Stimulated activated CD8-positive, alpha-beta memory T cell treated with anti-CD3 and anti-CD28 coated beads, Interleukin-2, amount 100 ng/mL, for 1 hour (primary cell): ENCODE results near the gene NEURL1.

Experiments used
- DNase-seq, 2 donors: peaks; one replicate each; pipeline ENCODE4 v3.0.0-alpha.2; 2020; ENCODE audit warnings: low read depth in 2 of 2

The NEURL1 gene, protein sequence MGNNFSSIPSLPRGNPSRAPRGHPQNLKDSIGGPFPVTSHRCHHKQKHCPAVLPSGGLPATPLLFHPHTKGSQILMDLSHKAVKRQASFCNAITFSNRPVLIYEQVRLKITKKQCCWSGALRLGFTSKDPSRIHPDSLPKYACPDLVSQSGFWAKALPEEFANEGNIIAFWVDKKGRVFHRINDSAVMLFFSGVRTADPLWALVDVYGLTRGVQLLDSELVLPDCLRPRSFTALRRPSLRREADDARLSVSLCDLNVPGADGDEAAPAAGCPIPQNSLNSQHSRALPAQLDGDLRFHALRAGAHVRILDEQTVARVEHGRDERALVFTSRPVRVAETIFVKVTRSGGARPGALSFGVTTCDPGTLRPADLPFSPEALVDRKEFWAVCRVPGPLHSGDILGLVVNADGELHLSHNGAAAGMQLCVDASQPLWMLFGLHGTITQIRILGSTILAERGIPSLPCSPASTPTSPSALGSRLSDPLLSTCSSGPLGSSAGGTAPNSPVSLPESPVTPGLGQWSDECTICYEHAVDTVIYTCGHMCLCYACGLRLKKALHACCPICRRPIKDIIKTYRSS

DNA sequence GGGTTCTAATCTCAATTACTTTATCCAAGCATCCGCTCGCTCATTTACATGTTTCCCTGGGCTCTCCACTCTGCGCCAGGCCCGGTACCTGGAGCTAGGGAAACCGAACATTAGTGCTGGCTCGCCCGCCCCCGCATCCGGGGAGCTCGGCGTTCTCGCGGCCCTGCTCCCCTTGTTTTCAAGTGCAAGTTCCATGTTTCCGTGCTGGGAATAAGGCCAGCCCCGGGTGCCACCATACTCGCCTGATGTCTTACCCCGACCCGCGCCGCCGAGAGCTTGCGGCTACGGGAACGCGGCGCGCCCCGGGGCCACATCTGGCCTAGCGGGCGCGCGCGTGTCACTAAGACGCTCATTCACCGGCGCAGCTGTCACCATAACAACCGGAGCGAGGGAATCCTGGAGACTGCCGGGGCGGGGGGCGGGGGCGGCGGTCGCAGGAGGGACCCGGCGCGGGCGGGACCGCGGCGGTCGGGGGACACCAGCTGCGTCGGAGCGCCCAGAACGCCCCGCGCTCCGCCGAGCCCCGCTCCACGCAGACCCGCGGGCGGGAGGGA lies at the start of gene NEURL1:
Gene NEURL1 (plus strand): TSS at position 344 of the 554 bp plus-strand sequence. CDS start 683 bp downstream, outside the sequence.
- no peak for DNase-seq

DNA sequence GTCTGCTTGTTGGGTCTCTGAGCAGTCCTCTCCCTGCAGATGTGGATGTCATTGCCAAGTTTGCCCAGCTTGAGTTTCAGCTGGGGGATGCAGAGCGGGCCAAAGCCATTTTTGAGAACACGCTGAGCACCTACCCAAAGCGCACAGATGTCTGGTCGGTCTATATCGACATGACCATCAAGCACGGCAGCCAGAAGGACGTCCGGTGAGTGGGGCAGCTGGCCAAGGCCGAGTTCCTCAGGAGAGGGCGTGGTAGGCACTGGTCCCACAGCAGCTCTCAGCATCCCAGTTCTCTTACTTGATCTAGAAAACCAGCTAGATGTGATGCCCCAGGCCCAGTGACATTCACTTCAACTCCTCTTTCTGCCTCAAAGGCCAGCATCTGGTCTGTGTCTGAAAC lies 49.0 kb upstream of the NEURL1 start:
- DNase-seq, result no peak

DNA sequence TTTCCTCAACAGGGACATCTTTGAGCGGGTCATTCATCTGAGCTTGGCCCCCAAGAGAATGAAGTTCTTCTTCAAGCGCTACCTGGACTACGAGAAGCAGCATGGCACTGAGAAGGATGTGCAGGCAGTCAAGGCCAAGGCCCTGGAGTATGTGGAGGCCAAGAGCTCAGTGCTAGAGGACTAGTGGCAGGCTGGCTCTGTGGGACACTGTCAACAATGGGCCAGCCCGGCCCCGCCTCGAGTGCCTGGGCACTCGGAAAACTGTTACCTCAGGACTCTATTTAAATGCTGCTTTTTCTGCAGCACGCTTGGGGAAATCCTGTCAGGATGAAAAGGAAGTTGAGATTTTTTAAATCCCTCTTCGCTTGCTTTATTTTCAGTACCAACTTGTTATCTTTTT lies 48.1 kb upstream of the NEURL1 start:
- no peak for DNase-seq

DNA sequence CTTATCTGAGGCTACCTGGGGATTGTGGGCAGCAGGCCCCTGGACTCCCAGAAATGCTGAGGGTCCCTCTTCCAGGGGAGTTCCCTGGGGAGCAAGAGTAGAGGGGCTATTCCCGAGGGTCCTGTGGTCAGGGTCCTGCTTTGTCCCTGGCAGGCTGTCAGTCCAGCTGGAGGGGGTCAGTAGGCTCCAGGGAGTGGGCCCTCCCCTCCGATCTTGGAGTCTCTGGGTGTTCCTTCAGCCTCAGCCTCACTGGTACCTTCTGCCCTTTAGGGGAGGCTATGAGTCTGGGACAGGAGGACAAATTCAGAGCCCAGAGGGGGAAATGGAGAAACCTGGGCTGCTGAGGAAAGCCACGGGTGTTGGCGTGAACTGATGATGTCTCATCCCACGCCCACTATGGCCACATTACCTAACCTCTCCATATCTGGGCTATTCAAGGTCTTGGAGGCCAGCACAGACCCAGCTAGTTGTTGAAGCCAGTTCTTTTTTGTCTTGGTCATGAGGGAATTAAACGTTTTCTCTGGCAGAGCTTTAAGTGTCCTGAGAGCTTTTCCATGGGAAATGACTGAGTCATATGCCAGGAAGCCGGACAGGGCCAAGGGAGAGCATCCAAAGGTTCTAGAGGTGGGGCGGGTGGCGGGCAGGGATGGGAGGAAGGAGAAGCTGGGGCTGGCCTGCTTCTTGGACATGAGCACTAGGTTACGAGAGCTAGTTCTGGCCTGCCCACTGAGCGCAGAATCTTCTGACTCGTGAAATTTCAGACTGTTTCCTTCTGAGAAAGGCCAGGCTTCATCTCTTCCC lies 47.5 kb upstream of the NEURL1 start:
- DNase-seq, result no peak

DNA sequence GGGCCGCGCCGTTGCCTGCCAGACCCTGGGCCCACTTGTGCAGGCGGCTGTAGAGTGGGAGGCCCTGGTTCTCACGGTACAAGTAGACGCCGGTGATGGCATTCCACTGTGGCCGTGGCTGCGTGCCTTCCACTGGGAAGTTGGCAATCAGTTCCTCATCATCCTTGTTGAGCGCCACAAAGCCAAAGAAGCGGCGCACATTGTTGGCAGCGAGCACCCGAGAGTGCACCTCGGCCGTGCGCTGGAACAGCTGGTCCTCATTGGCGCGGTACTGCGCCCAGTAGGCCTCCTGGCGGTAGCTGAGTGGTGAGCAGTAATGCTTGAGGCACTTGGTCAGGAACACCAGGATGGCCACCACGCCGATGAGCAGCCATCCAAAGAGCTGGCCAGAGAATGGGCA lies 46.3 kb upstream of the NEURL1 start:
- DNase-seq, result no peak

DNA sequence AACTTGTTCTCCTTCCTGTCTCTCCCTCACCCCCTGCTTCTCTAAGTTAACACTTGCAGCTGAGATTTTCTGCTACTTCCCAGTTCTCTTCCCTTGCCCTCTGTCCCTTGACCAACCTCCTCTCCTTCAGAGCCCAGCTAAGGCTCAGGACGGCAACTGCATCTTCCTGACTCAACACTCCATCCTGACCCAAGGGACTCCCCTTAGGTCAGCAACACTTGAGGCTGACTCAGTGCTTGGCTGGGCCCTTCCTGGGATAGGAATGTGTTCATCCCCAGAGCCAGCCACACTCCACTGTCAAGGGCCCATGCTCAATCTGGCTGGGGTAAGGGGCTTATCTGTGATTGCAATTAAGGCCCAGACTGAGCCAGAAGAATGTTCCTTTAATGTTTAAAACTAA lies 44.8 kb upstream of the NEURL1 start:
- no peak for DNase-seq

DNA sequence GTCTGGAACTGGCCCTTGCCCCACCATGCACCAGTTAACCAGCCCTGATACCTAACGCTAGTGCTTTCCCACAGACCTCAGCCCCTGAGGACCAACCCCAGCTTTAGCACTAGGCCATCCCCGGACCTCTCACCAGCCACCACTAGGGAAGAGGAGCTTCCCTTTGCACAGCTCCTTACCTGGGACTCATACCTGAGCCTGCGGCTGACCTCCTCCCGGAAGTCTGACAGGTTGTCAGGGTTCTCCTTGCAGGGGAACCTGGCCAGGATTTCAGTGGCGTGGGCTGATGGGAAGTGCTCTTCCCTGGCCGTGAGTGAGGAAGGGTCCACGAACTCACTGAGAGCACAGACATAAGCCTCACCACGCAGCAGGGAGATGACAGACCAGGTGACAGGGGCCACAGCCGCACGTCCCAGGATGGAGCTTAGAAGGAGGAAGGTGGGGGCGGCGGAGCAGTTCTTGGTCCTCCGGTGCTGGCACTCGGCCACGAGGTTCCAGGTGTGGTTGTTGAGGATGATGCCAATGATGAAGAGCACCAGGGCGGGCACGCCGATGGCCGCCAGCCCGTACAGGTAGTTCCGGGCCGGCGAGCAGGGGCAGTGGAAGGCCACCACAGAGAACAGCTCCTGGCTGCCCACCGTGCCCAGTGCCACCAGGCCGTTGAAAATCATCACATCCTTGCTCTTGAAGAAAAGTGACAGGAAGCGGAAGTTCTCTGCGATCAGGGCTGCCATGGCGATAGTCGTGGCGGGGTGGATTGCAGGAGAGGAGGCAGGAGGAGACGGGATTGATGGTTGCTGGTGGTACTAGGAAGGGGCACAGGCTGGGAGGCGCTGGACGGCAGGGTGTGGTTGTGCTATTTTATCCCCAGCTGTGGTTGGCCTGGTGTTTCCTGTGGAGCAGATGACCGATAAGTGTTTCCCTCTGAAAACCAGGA lies 44.0 kb upstream of the NEURL1 start:
- DNase-seq, result no peak

DNA sequence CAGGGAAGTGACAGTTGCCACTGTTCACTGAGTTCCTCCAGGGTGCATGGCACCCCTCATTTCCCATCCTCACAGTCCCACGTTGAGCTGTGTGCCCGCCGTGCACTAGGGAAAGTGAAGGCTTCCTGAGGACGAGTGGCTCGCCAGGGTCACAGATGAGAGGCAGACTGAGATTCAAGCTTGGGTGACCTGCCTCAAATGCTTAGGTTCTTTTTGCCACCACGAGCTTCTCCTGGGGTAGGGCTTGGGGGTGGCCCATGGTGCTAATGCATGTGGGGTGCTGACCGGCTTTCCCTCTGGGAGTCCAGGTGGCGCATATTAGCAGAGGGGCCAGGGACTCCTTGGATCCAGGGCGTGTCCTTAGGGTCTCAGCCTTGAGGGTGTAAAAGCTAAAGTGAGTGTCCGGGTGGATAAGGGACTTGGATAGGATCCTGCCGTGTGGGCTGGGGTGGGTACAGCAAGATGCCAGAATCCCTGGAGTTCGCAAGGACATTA lies 43.3 kb upstream of the NEURL1 start:
- DNase-seq, result no peak

DNA sequence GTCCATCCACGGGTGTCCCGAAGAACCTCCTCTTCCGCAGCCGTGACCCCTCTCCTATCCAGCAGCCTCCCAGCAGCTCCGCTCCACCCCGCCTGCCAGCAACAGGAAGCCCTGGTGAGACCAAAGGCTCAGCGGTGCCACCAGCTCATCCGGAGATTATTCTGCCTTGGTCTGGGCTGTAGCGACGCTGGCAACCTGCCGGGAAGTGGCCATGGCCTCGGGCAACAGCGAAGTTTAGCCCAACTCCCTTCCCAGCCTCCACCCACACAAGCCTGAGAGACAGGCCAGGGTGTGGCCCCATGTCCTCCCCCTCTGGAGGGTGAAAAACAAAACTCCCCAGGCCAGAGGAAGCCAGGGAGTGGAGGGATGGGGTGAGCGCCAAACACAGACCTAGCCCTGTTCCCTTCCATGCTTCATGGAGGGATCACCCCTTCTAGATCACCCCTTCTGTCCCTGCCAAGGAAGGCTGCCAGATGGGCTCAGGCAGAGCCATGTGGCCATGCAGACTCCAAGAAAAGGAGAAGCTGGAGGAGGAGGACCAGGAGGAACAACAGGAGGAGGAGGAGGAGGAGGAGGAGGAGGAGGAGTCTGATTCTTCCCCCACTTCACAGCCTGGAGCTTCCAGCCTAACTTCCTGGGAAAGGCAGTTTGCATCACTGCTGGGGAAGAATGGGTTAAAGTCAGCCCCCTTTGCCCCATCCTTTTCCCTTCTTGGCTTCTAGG lies 42.3 kb upstream of the NEURL1 start:
- peak in 1 of 2 donors; percentile 12 for DNase-seq

DNA sequence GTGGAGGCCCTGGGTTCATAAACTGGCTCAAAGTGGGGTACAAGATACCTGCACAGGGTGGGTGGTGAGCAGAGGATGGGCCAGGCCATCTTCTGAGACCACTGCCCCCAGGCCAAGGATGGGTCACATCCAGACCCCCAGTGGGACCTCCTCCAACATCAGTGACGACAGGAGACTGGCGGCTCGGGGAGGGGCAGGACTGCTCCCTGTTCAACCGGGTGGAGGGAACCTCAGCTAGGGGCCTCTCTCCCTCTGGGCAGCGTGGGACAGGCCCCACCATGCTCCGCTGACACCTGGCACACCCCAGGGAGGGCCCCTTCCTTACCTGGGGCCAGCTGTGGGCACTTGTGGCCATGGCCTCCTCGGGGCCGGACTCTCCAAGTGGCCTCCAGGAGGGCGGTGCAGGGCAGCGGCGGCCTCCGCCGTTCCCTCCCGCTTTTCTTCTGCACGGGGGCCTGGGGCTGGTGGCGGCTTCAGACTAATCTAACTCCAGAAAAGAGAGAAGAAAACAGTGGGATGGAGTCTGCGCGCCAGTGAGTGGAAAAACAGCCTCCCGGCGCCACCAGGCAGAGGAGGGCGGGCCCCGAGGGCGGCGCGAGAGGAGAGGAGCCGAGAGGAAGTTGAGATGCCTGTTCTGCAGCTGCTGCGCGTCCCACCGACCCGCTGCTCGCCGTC lies 41.5 kb upstream of the NEURL1 start, which contains the start of gene CALHM2:
Gene CALHM2 (minus strand): TSS at position 540 of the 675 bp plus-strand sequence. CDS start 2,429 bp downstream, outside the sequence.
- peak; percentile 26 to 38 for DNase-seq

DNA sequence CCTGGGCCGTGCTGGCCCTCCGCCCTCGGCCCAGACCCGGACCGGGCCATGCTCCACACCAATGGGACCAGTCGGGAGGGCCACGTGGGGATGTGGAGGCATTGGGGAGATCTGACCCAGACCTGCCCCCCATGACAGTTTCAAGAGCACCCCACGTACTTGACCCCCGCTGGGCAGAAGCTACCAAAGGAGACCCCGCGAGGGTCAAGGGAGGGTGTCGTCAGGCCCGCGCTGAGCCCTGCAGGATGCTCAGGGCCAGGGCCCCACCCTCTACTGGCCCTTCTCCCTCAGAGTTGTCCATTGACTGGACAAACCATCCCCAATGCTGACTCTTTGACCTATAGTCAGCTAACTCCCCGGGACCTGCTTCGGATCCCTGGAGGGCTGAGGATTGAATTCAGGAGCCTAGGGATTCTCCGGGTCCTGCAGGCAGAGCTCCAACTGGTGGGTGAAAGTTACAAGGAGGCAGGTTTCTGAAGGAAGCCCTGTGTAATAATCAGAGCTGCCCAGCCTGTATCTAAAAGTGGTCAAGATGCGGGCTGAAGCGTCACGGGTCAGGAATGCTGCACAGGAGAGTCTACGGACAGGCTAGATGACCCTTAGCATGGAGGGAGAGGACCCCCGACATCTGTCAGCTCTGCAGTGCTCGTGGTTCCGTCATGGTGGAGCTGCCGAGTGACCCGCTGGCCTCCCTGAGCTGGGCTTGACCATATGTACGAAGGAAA lies 40.8 kb upstream of the NEURL1 start:
- DNase-seq, result no peak

DNA sequence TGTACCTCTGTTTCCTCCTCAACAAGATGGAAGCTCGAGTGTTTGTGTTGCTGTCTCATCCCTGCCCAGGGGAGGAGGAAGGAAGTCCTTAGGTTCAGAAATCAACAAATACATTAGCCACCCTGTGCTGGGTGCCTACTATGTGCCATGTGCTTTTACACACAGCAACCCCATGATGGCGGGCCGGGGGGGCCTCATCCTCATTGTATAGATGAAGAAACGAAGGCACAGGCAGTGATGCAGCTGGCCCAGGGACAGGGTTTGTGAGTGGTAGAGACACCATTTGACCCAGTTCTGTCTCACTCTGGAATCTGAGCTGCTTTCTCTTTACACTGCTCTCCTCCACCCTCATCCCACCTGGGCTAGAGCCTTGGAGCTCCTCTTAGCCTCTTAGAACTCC lies 39.5 kb upstream of the NEURL1 start:
- no peak for DNase-seq

DNA sequence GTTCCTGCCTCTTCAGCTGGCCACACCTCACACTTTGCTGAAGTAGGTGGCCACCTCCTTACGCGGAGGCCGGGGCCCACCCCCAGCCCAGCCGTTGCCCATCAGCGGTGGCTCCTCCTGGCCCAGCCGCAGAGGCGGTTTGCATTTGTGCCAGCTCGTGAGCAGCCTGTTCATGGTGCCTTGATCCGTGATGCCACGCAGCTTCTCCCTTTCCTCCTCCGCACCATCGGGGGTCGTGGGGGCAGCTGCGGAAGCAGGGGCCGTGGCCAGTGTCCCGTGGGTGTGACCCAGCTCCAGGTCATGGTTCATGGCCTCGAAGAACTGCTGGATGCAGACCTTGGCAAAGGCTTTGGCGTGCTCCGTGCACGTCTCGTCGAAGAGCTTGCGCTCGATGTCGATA lies 38.3 kb upstream of the NEURL1 start:
- DNase-seq, result no peak

DNA sequence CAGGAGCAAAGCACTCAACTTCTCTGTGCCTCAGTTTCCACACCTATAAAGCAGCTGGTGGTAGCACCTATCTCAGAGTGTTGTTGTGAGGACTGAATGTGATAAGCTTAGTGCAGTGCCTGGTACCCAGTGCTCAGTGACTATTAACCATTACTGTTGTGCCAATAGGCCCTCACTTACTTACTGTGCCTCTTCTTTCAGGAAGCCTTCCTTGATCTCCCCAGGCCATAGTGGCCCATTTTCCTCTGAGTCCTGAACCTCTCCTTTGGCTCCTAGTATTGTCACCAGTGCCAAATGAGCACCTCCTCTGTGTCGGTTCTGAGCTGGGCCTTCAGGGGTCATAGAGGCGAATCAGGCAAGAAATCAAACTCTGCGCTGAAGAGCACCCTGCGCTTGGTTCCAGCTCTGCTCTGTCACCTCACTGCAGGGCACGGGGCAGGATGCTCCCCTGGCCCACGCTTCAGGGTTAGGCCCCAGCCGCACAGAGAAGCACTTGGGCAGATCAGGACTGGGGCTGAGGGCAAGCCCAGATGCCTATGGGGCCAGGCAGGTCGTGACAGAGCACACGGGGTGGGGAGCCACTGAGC lies 37.3 kb upstream of the NEURL1 start:
- no peak for DNase-seq

DNA sequence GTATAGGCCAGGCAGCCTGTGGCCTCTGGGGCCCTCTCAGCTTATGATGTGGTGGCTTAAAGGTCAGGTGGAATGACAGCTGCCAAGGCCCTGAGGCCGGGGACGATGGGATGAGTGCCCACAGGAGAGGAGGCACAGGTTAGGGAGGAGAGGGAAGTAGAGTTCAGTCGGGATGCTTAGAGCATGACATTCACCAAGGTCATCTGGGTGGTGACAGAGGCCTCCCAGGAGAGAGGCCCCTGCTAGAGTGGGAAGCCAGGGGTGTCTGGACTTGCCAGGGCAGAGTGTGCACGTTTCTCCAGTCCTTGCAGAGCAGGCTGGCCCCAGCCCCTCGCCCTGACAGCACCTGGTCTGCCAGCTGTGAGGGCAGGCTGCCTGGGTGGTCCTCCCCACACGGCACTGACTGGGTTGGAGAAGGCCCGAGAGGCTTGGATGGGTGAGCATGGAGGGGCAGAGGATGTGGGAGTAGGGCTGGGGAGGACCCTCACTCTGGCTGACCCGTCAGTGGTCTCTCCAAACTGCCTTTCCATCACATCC lies 36.3 kb upstream of the NEURL1 start:
- no peak for DNase-seq

DNA sequence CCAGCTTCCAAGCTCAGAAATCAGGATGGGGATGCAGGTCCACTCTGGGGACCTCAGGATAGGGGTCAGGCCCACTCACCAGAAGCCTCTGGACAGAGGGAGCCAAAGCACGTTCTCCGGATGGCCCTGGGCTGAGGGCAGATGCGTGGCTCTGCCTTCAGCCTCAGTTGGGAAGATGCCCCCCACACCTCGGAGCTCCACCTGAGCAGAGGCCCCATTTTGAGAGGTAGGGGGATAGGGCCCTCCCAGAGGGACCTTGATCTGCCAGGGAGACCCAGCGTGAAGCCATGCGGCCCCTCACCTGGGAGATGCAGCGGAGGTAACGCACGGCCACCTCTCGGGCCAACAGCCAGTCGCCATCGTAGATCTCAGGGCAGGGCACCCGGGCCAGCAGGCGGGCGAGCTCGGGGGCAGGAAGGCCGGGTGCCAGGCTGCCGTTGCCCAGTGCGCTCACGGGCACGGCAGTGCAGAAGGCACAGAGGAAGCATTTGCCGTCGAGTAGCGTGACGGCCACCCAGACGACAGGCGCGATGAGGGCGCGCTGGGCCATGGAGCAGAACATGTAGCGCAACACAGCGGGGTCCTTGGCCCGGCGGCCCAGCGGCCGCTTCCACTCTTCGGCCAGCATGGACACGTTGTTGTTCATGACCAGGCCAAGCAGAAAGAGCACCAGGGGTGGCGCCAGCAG lies 35.5 kb upstream of the NEURL1 start:
- DNase-seq, result no peak

DNA sequence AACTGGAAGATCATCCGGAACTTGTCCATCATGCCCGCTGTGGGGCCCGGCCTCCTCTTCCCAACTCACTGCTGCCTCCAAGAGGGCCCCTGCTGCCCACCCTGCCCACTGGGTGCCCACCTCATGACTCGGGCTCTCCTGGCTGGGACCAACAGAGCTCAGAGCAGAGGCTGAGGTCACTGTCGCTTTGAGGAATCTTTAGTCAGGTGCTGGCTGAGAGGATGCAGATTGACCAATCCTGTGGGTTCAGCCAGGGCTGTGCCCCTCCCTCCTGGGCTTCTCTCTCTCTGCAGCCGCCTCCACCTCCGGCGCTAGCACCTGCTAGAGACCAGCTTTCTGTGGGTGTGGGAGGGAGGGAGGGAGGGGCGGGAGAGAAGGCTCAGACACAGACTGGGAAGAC lies 34.8 kb upstream of the NEURL1 start, which contains the start of gene CALHM1:
Gene CALHM1 (minus strand): TSS at position 181 of the 400 bp plus-strand sequence. CDS start 149 bp downstream, at position 32.
- no peak for DNase-seq

DNA sequence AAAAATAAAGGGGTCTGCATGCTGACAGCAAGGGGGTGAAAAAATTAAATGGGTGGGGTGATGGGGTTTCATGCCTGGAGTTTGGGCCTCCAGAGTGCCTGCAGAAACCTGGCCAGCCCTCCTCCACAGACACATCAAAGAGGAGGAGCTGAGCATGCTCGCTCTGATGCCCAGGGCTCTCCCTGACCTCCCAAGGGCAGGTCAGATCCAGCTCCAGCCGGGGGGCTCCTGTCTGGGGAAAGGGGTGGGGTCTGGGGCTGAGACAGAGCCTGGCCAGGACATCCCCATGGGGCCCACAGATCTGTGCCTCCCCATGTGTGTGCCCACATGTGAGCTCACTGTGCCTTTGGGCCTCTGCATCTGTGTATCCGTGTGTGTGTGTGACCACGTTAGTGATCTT lies 33.9 kb upstream of the NEURL1 start:
- DNase-seq, result no peak
